Right renal cortex interstitium (tissue), 3 donors: ENCODE data around the gene ADORA1. TPM values are rescaled to one million over a fixed set of nuclear protein-coding genes. Genes with fewer than 3 reads are reported as not detected.

Experiments used
- DNase-seq, 3 donors: peaks; one replicate each; pipeline ENCODE4 v3.0.0-alpha.2; 2013; ENCODE audit warnings: low read depth in 3 of 3, low spot score in 2 of 3
- polyA plus RNA-seq, 3 donors: library from polyadenylated mRNA; unstranded; fragments of 120-200 nt; gene quantifications; one replicate each; pipeline ENCODE4 v1.2.1, GENCODE V29; 2013; ENCODE audit not compliant: insufficient read length in 3 of 3

ADORA1 gene
- polyA plus RNA-seq, 3 donors, result 5.2 to 8.0 (median 6.4) TPM

DNA sequence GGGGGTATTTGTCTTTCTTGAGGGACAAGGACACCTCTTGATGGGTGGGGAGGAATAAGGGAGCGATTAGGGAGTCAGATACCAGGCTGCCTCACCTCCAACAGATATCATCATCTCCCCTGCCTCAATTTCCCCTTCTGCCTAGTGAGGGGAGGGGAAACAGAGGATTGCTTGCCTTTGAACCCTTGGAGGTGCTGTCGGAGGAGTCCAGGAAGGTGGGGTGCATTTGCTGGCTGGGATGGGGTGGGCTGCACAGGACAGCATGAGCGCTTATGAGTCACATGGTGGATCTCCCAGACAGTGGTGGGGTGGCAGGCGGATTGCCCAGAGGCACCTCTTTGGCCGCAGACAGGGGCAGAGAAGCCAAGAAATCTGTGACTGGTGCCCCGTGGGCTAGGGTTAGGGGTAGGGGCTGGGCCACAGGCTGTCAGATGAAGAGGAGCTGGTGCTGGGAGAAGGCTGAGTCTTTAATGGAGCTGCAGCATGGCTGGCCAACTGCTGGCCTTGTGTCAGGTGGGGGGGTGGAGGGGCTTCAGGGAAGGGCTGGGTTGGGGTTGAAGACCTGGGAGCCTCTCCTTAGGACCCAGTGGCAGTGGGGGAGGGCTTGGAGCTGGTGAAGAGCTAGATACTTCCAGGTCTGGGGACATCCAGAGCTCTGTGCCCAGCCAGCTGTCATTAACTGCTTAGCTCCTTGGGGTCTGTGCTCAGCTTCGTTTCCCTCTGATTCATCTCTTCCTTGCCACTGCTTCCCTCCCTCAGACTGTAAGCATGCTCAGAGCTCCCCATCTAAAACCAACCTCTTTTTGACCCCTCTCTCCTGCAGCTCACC lies 7.0 kb upstream of the ADORA1 start:
- DNase-seq, result no peak

DNA sequence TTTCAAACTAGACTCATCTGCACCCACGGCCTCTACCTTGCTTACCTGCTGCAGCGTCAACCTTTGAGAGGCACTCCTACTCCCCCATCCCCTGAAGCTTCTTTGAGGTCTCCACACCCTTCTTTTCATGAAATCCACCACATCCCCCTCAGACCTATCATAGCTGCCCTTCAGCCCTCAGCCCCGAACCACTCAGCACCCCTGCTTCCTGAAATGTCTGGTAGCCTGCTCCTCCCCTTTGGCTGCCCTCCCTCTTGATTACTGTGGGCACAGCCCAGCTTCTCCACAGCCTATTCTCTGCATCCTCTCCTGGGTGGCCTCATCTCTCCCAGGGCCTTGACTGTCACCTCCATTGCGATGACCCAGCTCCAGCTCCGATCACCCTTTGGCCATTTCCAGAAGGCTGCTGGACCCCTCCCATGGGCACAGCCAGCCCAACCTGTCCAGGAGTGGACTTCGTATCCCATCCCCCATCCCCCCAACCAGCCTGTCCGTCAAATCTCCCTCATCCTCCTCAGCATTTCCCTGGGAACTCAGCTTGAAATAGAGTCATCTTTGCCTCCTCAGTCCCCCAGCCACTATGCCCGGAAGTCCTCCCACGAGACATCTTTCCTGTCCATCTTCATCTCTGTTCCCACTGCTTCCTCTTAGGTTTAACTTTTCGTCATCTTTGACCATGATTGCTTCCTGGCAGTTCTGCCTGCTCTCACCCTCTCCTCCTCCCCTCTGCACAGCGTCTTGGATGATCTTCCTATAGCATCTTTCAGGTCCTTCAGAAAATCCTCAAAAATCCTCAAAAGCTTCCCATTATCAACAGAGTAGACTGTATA lies 6.1 kb upstream of the ADORA1 start:
- no peak for DNase-seq

DNA sequence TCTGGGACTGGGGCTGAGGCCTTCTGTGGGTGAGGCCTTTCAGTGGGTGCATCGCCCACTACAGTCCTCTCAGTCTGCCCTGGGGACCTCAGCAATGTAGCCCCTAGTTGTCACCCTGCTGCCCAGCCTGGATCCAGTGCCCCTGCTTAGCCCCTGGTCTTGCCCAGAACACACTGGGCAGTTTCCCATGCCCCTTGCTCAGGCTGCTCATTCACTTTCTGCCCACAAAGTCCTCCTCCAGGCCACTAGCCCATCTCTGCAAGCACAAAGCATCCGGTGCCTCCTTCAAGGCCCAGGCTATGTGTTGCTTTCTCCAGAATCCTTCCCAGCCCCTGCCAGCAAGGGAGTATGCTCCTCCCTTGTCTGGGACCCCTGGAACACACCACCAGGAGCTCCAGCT lies 5.4 kb upstream of the ADORA1 start:
- DNase-seq, result no peak

DNA sequence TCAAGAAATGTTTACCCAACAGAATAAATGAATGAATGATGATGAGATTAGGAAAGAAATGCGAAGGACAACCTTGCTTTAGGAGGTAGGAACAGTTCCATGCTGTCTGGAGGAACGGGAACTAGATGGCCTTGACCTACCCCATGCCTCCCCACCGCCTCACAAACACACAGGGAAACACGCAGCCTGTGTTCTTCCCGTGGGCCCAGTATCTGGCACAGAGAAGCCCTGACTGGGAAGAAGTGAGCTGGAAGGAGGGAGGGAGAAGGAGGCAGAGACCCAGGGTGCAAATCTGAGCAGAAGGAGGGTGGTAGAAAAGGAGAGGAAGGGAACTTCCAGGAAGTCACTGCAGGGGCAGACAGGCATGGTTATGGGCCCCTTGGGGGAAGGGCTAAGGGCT lies 3.5 kb upstream of the ADORA1 start:
- DNase-seq, result no peak

- DNase-seq, result no peak
Measured at GRCh38 chr1:203124546-203125317, 2.8 kb upstream of the ADORA1 start.

GRCh38 chr1:203126151-203126865 lies 1.2 kb upstream of the ADORA1 start:
- DNase-seq, result no peak

GRCh38 chr1:203126866-203127665 lies 460 bp upstream of the ADORA1 start:
- DNase-seq, result no peak

GRCh38 chr1:203128431-203128715 lies 847 bp downstream of the ADORA1 start:
- DNase-seq, result no peak

DNA sequence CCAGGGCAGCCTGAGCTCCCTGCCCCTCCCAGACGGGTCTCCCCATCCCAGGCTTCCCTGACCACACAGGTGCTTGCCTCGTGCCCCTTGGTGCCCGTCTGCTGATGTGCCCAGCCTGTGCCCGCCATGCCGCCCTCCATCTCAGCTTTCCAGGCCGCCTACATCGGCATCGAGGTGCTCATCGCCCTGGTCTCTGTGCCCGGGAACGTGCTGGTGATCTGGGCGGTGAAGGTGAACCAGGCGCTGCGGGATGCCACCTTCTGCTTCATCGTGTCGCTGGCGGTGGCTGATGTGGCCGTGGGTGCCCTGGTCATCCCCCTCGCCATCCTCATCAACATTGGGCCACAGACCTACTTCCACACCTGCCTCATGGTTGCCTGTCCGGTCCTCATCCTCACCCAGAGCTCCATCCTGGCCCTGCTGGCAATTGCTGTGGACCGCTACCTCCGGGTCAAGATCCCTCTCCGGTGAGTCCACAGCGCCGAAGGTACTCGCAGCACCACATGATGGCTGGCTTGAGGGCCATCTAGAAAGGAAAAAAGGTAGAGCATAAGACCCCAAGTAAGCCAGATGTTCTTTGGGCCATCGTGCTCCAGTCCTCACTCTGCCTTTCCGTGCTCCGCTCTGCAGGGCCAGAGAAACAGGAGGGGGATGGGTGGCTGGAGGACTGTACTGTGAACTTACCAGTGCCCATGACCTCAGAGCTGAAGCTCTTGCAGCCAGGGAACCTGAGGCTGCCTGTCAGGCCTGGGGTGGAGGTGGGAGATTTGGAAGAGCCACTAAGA lies 1.4 kb downstream of the ADORA1 start:
- no peak for DNase-seq

DNA sequence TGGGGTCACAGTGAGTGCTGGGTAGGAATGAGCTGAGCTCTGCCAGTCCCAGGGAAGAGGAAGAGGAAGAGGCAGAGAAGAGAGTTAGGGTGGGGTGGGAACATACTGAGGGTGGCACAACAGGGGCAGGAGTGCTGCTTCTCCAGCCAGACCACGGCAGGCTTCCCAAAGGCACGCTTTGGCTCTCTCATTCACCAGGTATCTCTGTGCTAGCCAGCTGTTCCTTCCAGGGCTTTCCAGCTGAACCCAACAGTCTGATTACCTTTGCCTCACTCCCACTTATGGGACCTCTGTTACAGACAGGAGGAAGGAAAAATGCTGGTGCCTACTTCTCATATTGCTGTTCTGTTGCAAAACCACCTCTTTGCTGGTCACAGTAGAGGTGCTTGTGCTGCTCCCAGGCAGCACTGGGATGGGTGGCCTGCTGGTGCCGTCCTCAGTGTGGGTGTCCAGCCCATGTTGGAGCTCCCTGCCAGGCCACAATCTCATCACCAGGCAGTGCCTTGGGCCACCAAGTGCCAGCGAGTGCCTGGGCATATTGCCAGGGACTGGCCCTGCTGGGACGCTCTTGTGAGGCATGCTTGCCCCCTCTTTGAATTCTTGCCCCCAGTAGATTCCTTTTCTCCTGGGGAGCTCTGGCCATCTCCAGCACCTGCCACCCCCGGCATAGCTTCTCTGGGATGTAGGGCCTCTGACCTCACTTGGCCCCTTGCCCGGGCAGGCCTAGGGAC lies 2.1 kb downstream of the ADORA1 start:
- DNase-seq, result no peak

DNA sequence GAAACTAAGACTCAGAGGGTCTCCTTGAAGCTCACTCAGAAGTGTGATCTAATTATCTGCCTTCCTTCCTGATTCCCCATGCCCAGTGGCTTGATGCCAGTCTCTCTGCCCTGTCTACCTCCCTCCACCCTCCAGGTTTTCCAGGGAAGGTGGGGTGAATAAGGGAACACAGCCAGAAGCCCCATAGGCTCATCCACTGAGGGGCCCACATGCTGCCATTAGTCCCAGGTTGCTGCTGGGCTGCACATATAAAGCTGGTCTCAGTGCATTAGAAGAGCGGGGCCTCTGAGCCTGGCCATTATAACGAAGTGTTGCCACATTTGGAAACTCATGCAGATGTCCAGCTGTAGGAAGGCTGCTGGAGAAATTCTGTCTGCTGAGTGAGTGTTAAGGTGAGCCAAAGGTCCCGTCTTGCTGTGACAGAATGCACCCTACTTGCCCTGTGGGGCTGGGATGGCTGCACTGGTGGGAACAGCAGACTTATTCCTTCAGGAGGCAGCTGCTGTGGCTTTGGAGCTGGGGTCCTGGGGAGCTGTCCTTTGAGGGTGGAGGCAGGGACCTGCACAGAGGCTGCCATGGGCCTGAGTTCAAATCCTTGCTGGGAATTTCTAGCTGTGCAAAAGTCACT lies 2.9 kb downstream of the ADORA1 start:
- DNase-seq, result no peak

DNA sequence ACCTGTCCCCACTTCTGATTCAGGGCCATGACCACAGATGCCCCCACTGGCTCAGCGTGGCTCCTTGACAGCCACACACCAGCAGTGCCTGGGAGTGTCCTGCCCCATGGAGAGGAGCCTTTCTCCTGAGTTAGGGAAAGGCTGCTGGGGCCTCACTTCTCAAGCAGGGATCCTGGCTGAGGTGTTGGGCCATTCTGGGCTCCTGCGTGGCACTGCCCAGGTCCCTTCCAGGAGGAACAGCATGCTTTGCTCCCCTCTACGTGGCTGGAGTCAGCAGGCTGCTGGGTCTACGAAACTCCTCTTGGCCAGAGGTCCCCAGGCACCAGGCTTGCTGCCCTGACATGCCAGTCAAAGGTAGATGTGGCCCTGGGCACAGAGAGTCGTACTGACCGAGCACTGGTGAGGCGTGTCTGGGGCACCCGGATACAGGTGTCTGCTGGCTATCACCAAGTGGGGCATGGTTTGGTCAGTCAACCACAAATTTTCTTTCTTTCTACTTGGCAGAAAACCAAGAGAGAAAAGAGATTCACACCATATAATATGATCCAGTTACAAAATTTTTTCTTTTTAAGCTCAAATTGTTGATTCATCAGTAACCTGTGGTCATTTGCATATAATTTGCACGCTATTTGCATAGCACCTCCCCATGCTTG lies 4.1 kb downstream of the ADORA1 start:
- DNase-seq, result no peak

DNA sequence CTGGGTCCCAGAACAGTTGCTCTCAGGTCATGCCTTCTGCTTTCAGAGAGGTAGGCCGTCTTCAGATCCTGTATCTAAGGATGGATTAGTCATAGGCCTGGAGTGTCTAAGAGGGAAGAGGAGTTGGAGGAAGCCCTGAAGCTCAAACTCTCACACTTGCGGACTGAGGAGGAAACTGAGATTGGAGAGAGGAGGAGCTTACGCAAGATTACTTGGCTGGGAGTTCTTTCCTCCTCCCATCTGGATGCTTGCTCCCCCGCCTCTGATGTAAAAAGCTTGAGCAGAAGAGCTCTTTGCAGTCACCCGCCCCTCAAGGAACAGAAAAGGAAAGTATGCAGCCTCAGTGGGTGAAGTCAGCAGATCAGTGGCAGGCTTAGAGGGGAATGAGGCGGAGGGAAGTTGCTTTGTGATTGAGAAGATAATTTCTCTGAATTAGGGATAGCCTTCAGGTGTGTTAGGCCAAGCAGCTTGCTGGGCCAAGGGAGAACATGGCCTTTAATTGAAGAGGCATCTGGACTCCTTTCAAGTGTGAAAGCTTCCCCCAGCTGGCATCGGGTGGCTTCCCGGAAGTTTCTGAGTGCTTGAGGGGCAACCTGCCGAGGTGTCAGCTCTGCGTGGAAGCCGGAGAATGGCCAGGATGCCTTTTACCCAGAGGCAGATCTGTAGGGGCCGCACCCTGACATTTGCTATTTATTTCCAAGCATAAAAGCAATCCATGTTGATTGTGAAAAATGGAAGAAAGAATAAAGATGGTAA lies 6.6 kb downstream of the ADORA1 start:
- DNase-seq, result no peak

GRCh38 chr1:203135636-203136305 lies 8.2 kb downstream of the ADORA1 start:
- DNase-seq, result no peak

- DNase-seq, result no peak
Measured at GRCh38 chr1:203136409-203137042, 9.0 kb downstream of the ADORA1 start.

DNA sequence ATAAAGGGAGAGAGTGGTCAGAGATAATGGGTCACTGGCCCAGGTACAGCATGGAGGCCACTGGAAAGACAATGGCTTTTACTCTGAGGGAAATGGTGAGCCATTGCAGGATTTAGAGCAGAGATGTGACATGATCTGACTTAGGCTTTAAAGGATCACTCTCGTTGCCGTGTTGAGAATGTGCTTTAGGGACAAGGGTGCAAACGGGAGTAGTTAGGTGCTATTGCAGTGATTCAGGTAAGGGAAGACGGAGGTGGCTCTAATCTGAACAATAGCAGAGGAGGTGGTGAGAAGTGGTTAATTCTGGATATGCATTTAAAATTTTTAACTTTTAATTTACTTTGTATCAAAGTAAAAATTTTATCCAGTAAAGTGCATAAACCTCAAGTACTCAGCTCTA lies 9.8 kb downstream of the ADORA1 start:
- DNase-seq, result no peak
